Measurements from ENCODE around the gene DCT.
A peak's percentile ranks its signal among the peaks of the same experiment; 100 is the strongest.

Gene DCT

GRCh38 chr13:94395860-94396259 lies 83.6 kb downstream of the DCT start:
- no peak for DNase-seq (ENCODE audit: low read depth, low spot score)

GRCh38 chr13:94394723-94395122 lies 84.8 kb downstream of the DCT start:
- DNase-seq (ENCODE audit: low read depth, low spot score) = peak; percentile 9

DNA sequence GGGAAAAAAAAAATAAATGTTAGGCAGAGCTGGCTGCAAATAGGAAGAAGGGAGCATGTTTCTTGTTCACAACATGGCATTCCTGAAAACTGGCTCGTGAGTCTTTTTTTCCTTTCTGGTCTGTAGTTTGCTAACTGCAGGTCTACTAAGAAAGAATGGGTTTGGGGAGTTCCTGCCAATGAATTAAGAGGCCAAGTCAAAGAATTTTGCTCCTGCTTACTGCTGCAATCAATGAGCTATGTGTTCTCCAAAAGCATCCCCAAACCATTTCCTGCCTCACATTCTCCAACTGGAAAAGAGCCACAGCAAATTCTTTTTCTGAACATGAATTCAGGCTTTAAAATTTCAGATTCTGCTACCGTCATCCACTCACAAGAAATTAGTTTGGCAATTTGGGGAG lies 88.6 kb downstream of the DCT start:
- DNase-seq (ENCODE audit: low read depth, low spot score) = peak; percentile 29

- DNase-seq (ENCODE audit: low read depth, low spot score) = no peak
Observed at GRCh38 chr13:94389604-94390351, 89.7 kb downstream of the DCT start.

- no peak for DNase-seq (ENCODE audit: low read depth, low spot score)
Observed at GRCh38 chr13:94387047-94387446, 92.4 kb downstream of the DCT start.
